ENCODE data around the gene SLC66A2.

SLC66A2 gene

DNA sequence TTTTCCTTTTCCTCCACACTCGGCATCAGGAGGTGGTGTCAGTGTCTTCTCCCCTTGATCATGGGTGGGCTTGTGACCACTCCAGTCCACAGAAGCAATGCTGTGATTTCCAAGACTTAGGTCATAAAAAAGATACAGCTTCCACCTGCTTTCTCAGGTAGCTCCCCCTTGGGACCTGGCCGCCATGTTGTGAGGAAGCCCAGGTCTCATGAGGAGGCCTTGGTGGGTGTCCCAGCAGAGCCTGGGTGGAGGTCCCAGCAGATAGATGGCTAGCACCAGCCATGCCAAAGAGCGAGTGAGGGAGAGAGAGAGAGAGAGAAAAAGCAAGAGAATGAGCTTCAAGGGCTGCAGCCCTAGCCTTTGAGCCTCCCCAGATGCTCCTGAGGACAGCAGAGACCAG is 16.0 kb downstream of the SLC66A2 start:
- DNase-seq, result no peak

DNA sequence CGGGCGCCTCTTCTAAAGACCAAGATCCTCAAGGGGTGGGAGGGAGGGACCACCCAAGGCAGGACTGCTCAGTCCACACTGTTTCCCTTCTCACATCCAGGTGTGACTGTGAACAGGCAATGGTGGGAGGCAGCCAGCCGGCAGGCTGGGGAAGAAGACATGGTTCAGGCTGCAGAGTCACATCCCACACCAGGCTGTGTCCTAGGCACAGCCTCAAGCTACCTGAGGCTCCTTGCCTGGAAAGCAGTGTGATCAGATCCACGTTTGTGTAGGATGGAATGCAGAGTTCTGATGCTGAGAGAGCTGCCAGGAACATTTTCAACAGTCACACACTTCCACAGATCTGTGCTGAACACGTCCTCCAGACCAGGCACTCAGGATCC is 16.4 kb downstream of the SLC66A2 start:
- no peak for DNase-seq

DNA sequence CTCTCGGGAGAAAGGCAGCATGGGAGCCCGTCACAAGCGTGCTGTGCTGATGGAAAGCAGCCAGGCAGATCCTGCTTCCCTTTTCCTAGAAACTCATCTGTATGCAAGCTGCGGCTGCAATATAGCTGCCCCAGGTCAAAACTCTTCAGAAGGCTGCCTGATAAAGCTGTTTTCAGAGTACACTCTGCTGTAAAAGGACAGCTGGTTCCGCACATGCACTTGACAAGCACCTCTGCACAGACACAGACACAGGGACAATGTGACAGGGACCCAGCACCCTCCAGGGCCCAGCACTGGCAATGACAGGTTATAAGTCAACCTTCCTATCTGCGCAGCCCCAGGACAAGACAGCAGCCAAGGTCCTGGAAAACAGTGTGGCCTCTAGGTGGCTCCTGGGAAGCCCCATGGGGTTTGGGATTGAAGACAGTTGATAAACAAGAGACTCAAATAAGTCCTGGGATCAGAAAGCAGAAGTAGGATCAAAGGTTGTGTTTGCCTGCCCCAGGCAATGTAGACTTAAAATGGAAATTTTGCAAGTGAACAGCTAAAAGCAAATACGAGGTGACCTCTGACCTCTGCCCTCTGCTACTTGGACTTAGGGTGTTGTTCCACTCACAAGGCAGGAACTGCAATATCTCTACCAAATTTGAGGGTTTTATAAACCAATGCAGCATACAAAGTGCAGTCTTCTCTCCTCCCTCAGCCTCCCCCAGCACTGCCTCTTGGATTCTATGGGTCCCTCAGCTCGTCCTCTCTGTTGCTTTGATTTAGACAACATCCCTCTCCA is 16.9 kb downstream of the SLC66A2 start:
- DNase-seq, result no peak

DNA sequence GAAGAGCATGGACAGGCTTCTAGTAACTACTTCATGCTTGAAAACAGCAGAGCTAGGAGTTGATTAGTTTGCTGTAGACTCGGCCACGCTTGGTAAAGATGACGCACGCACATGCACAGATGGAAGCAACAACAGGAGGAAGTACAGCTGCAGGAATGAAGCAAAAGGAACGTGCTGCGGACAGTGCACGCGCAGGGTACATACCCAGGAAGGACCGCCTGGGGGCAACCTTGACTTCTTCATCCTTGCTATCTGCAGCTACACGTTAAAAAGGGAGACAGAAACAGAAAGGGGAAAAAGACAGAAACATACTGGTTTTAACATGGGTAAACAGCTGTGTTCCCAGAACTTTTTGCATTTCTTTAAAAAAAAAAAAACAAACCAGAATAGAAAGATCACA is 17.7 kb downstream of the SLC66A2 start:
- DNase-seq, result no peak

DNA sequence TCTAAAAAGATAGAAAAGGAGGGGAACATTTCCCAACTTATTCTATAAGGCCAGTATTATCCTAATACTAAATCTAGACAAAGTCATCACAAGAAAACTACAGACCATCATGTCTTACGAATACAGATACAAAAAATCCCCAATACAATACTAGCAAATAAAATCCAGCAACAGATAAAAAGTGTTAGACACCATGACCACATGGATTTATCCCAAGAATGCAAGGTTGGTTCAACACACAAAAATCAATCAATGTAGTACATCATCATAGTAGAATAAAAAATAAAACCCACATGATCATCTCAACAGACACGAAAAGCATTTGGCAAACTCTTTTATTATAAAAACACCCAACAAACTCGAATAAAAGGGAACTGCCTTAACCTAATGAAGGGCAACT is 18.5 kb downstream of the SLC66A2 start:
- no peak for DNase-seq

DNA sequence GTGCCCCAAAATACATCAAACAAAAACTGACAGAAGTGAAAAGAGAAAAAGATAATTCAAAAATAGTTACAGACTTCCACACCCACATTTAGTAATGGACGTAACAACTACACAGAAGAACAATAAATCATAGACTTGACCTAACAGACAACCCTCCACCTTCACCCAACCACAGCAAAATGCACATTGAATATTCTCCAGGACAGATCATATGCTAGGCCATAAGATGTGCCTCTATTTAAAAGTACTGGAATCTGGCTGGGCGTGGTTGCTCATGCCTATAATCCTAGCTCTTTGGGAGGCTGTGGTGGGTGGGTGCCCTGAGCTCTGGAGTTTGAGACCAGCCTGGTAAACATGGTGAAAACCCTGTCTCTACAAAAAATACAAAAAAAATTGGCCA is 20.0 kb downstream of the SLC66A2 start:
- DNase-seq, result no peak

DNA sequence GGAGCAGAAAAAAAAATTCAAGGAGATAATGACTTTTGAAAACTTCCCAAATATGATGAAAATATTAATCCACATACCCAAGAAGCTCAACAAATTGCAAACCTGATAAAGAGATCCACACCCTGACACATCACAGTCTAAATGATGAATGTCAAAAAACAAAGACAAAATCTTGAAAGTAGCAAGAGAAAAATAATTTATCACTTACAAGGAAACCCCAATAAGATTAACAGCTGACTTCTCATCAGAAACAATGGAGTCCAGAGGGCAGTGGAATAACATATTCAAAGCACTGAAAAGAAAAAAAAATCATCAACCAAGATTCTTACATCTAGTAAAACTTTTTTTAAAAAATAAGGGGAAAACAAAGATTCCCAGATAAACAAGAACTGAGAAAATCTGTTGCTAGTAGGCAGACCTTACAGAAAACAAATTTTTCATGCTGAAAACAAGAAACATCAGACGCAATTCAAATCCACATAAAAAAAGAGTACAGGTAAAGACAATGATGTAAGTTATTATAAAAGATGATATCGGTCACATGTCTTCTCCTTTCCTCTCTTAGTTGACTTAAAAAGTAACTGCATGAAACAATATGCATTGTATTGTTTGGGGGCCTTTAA is 21.3 kb downstream of the SLC66A2 start:
- DNase-seq, result no peak

DNA sequence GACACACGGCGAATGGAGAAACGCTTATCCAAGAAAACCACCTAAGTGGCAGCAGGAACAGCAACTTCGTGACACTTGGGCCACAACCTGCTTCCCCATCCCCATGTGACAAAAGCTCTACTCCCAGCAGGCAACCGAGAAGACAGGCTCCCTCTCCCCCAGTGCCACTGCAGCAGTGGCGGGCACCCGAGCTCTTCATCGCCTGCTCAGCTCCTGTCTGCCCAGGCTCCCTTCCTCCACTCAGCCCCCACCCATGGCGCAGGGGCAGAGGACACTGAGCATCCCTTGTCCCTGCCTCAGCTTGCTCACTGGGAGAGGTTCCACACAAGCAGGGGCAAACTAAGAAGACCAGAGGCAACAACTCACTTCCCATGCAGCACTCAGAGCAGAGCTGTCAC is 22.9 kb downstream of the SLC66A2 start:
- no peak for DNase-seq

DNA sequence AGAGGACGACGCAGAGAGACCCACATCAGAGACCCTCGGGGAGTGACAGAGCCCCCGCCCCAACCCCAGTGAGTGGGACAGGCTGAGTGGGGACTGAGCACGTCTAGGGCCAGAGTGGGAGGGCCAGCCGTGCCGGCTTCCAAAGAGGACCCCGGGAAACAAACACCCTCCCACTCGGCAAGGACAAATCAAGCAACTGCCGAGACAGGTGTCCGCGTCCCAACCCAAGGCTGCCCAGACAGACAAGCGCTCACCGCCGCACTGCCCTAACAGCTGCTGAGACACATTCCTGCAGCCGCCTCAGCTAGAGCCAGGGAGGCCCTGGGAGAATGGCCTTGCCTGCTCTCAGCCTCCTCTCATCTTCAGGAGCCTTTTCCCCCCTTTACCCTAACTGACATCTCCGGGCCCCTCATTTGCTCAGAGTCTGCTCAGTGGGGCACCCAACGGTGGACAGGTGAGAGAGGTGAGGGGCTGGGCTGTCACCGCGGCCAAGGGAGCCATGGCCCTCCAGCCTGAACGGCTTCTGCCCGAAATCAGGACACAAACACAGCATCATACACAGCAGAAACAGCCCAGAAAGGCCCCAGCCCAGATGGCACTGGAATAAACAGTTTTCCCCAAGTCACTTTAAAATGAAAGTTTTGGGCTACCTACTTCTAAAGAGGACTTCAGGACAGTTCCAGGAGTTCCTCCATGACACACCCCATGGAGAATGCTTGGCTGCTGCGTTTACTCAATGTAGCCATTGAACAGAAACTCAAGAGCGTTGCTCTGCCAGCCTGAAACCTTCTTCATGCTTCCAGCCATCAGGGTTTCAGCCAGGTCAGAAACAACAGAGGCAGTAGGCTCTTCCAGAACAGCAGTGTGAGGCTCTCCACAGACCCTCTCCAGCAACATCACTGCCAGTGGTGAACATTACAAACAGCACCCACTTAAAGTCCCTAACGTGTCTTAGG is 23.6 kb downstream of the SLC66A2 start:
- DNase-seq, result no peak

DNA sequence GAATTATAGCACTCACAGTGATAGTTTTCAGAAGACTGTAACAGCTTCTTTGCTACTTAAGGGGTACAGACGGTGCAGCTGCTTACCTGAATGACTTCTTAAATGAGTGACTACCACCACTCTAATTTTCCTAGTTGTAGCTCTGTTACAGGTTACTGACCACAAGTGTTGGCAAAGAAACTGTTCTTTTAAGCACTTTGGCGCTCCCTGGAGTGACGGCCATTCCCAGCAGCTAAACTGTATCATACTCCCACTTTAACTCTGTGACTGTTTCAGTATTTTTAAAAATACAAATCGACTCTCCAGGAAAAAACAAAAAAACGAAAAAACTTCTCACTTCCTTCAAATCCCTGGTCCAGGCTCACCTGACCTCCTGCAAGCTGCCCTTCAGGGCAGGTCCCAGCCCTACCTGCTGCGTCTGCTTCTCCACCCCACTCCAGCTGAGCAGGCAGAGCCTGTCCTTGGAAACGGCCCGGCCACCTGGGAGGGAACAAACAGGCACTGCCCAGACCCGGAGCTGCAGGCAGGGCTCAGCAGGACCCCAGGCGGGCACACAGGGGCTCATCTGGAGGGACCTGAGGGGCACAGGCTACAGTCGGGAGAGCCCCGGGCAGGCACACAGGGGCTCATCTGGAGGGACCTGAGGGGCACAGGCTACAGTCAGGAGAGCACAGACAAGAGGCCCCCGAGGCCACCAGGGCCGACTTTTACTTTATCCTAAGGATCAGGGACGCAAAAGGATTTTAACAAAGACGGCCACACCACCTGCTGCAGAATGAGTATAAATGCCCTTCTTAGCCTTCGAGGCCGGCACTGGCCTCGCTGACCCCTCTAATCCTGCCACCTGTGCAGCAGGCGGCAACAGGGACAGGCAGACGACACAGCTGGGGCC is 24.5 kb downstream of the SLC66A2 start:
- peak in 1 of 2 experiments; percentile 27 for DNase-seq

DNA sequence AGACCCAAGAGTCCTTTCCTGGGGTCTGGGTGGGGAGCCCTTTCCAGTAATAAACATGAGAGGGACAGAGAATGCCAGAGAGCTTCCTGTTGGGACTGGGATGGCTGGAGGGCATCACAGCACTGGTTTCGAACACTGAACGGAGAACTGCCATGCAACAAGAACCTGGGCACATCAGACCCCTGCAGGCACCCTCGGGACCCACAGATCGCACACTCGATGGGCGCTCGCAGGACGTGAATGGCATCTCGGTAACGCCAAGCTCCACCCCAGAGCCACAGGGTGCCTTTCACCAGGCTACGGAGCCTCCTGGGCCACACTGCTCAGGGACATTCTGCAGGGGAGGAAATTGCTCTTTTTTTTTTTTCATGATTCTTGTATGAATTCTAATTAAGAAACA is 25.1 kb downstream of the SLC66A2 start:
- DNase-seq, result no peak

DNA sequence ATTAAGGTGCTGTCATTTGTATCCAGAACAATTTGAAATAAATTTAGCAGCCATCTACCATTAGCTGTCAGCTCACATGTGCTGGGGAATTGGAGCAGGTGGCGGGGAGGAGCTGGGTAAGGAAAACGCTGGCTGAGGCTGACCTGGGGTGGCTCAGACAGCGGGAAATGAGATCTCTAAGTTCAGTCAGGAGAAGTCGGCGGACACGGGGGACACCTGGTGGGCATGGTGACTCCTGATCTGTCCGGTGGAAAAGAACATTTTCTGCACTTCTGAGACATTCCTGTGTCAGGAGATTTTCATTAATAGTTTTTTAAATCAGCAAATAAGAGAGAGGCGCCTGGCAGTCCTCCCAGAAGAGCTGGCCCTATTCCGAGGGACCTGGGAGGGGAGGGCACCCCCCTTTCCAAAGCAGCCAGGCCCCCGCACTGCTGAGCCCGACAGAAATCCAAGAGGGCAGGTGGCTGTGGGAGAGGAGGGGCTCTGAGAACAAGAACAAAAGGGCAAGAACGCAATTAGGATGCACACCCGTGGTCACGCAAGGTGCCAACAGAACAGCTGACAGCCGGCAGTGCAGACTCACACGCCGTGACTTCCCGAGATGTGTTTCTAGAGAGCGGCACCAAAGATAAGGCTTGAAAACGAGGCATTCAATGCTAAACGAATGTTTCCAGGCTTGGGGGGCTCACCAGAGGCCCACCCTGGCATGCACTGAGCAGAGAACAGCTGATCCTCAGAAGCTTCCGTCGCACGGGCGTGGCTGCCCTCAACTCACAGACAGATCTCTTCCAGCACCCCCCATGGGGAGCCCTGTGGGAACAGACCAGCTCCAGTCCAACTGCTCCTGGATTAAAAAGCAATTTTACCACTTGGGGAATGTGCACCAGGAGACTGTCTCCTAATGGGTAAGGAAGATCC is 26.4 kb downstream of the SLC66A2 start:
- peak in 1 of 2 experiments; percentile 9 for DNase-seq

DNA sequence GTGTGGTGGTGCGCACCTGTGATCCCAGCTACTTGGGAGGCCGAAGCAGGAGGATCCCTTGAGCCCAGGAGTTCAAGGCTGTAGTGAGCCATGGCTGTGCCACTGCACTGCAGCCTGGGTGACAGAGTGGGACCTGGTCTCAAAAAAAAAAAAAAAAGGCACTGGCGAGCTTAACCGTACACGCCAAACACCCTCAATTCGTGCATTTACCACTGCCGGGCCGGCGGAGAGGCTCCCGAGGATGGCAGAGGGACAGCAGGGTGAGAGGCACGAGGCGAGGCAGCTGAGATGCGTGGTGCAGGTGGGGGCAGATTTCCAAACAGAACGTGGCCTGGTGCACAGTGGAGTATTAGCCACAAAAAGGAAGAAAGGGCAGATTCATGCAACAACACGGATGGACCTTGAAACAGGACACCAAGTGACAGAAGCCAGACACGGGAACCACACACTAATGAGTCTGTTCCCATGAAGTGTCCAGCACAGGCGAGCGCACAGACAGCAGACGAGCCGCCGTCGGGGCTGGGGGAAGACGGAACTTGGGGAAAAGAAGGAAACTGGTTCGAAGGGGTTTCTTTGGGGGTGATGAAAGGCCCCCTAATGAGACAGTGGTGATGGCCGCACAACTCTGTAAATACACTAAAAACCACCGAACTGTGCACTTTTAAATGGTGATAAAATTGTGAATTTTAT is 27.4 kb downstream of the SLC66A2 start:
- DNase-seq, result no peak

DNA sequence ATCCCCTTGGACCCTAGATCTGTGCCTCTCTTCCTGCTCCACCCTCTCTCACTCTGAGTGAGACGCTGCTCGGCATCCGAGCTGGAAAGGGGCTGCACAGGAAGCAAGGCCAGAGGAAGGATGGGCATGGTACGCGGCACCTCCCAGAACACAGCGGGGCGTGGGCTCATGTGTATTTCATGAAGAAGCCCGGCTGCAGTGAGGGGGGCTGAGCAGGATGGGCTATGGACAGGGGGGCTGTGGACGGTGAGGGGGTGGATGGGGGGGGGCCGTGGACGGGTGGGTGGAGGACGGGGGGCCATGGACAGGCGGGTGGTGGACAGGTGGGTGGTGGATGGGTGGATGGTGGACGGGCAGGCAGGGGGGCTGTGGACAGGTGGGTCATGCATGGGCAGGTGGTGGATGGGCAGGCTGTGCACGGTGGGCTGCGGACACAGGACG is 28.5 kb downstream of the SLC66A2 start:
- no peak for DNase-seq

DNA sequence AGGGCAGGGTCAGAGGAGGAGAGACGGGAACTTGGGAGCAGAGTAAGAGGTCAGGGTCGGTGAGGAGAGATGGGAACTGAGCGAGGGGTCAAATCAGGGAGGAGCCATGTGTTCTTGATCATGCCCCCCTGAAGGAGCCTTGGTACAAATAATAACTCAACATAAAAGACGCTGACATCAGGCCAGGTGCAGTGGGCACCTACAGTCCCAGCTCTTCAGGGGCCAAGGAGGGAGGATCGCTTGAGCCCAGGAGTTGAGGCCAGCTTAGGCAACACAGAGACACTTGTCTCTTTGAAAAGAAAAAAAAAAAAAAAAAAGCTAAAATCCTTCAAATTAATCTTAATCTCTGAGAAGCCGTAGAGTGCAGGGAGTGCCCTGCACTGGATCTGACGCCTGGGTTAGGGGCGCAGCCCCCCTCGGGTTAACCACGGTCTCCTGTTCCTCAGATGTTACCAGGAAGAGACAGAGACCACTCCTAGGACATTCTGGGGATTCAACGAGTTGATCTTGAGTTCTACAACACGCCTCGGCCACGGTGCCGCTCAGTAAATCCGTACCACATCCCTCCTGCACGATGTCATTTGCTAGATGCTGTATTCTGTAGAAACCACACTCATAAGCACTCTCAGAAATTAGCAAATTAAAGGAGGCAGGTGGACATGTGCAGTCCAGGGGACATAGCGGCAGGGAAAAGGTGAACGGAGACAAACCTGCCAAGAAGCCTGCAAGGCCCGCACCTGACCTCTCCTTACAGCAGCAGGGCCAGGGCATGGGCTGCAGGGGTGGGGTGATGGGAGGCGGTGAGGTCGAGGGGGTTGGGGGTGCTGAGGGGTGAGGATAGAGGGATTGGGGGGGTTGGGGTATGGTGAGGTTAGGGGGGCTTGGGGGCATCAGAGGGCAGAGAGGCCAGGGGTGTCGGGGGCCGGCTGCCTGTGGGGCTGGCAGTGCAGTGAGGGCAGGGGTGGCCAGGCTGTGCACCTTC is 29.2 kb downstream of the SLC66A2 start:
- no peak for DNase-seq

DNA sequence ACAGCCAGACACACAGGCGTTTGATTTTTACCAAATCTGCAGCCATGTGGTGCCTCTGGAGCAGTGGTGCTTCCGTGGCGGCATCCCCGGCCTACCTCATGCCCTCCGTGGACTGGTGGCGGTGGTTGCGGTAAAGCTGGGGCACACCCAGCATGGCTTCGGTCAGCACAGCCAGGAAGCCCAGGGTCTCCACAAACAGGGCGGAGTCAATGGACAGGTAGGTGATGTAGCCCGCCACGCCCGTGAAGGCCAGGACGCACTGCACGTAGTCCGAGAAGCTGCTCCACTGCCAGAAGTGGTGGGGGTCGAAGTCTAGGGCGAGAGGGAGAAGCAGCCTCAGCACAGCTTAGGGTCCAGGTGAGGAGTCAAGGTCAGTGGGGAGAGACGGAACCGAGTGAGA is 32.4 kb downstream of the SLC66A2 start:
- DNase-seq, result no peak

DNA sequence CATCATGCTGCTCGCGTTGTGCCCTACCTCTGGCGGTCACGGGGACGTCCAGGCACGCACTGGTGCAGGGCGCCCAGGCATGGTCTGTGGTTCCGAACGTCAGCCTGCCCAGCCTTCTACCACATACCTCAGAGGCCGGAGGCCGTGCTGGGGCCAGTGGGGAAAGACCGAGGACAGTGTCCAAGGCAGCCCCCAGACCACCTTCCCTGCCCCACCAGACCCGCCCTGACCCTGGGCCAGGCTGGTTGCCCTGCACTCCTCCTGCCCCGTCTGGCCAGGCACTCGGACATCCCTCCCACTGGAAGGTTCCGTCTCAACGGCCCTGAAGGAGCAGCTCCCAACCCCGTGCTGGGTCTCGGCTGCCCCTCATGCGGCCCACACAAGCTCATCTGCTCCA is 32.8 kb downstream of the SLC66A2 start:
- no peak for DNase-seq

DNA sequence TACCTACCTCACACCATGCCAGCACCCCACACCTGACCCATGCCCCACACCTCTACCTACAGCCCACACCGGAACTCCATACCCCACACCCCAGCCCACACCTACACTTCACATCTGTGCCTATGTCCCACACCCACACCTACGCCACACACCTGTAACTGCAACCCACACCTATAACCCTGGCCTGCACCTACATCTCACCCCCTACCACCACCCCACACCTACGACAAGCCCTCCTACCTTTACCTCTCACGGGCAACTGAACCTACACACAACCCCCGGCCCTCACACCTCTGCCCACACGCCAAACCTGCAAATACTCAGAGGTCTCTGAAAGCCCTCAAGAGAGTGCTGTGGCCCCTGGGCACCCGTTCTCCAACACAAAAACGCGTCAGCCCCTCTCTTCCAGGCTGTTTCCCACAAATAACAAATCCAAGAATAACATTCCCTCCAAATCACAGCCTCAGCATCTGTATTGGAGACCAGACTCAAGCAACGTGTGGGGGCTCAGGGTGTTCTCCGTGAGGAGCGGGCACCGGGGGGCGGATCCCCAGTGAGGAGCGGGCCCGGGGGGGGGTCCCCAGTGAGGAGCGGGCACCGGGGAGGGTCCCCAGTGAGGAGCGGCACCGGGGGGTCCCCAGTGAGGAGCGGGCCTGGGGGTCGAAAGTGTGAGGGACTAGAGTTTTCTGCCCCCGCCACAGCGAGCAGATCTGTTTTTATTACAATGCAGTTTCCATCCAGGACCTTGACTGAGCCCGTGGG is 33.4 kb downstream of the SLC66A2 start:
- DNase-seq, result no peak
